Body of pancreas (tissue), 4 donors: Measurements from ENCODE around the gene ETNPPL. TPM values are rescaled to one million over a fixed set of nuclear protein-coding genes. Genes with fewer than 3 reads are reported as not detected.

Experiments
- ATAC-seq: fragments of 150-250 bp; one replicate; pipeline ENCODE4 v1.9.1; 2016
- DNase-seq, 4 donors: peaks; one replicate each; pipeline ENCODE4 v3.0.0-alpha.2; 2019
- H3K27ac ChIP-seq, 4 donors: fragments of 200-600 bp; sonication (generic); 1 replicate in 3 of 4; 2 replicates in 1 of 4; pipeline versions ENCODE4 v1.5.1 to v1.6.1; 2016 to 2019; ENCODE audit warnings: mild to moderate bottlenecking in 1 of 4, mixed read lengths in 1 of 4, moderate library complexity in 1 of 4
- H3K27me3 ChIP-seq, 2 donors: fragments of 200-600 bp; sonication (generic); one replicate each; pipeline ENCODE4 v1.6.0; 2016; ENCODE audit warnings: mild to moderate bottlenecking in 1 of 2
- H3K36me3 ChIP-seq, 2 donors: fragments of 200-600 bp; sonication (generic); replicated peaks in 1 of 2; 2 replicates each; pipeline ENCODE4 v1.5.1; 2016; ENCODE audit warnings: low read depth in 2 of 2; ENCODE audit not compliant: insufficient read depth in 1 of 2
- H3K4me1 ChIP-seq: fragments of 200-600 bp; sonication (generic); one replicate; pipeline ENCODE4 v1.6.0; 2016
- H3K4me3 ChIP-seq, 2 donors: fragments of 200-600 bp; sonication (generic); 1 replicate in 1 of 2; 2 replicates in 1 of 2; pipeline ENCODE4 v1.5.1; 2016 to 2019
- H3K9me3 ChIP-seq, 3 donors: fragments of 200-600 bp; sonication (generic); 1 replicate in 2 of 3; 2 replicates in 1 of 3; pipeline ENCODE4 v1.5.1; 2016
- POLR2A ChIP-seq, 3 donors: fragments of 450-650 bp; IDR thresholded peaks; one replicate each; pipeline ENCODE4 v1.6.1; 2016; ENCODE audit warnings: antibody characterized with exemption in 3 of 3, mild to moderate bottlenecking in 2 of 3
- WGBS, 2 donors: methylation state at CpG; one replicate each; pipeline ENCODE4 v1.1.5; 2017; 5-methylcytosine and 5-hydroxymethylcytosine counted together
- intact Hi-C: fragments of 100-400 bp; cut with DNase I; formaldehyde crosslinking; loops from one replicate; pipeline ENCODE4 v1.15.1; 2023
- total RNA-seq, 2 donors: library from RNA; depleted of rRNA; stranded (reverse); fragments of >200 nt; gene quantifications; one replicate each; pipeline ENCODE4 v1.1.0, GENCODE V29; 2016
- TF ChIP-seq, protein P1 (sequence below), 7 experiments: fragments of 450-650 bp in 4 of 7; fragments of 200-600 bp in 3 of 7; sonication (generic) in 3 of 7; IDR thresholded peaks; one replicate each; pipeline ENCODE4 v1.5.1; 2016 to 2019; ENCODE audit warnings: antibody characterized with exemption in 7 of 7

ETNPPL gene
- total RNA-seq, 2 donors from 2014 or later = not detected

DNA sequence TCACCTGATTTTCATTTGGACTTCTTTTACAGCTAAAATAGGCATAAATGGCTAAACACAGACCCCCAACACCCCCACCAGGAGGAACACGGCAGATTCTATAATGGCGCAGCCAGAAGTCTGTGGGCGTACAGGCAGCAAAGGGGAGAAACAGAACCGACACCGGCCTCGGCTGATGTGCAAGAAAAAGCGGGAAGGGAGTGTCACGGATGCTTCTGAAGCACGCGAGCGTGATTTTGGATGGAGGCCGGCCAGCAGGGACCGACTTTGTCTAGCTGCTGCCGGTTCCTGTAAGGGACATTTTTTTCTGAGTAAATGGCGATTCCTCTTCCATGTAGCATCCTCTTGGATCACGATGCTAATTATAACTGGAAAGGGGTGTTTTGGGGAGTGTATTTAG is 24.9 kb upstream of the ETNPPL start:
- no peak for TF ChIP-seq POLR2A (IDR thresholded peaks at IDR 0.05)
- TF ChIP-seq, protein P1, sequence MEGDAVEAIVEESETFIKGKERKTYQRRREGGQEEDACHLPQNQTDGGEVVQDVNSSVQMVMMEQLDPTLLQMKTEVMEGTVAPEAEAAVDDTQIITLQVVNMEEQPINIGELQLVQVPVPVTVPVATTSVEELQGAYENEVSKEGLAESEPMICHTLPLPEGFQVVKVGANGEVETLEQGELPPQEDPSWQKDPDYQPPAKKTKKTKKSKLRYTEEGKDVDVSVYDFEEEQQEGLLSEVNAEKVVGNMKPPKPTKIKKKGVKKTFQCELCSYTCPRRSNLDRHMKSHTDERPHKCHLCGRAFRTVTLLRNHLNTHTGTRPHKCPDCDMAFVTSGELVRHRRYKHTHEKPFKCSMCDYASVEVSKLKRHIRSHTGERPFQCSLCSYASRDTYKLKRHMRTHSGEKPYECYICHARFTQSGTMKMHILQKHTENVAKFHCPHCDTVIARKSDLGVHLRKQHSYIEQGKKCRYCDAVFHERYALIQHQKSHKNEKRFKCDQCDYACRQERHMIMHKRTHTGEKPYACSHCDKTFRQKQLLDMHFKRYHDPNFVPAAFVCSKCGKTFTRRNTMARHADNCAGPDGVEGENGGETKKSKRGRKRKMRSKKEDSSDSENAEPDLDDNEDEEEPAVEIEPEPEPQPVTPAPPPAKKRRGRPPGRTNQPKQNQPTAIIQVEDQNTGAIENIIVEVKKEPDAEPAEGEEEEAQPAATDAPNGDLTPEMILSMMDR (IDR thresholded peaks at IDR 0.05) = no peak
- Histone ChIP-seq H3K4me1 (no peaks in the 10 kb centered on the region), H3K36me3 (no peaks in the 10 kb centered on the region), H3K27ac (no peak overlapping the region), H3K4me3 (no peak overlapping the region), H3K9me3 (no peaks in the 10 kb centered on the region), H3K27me3 (no peaks in the 10 kb centered on the region)
- DNase-seq (no peak), ATAC-seq (no peak)
- intact Hi-C loops = no loop called here
- WGBS, 2 donors = 89 to 92% methylated on average over 16 of the region's 16 CpGs

GRCh38 chr4:108787106-108787505 is 24.3 kb upstream of the ETNPPL start:
- H3K36me3 ChIP-seq = no peaks in the 10 kb centered on the region
- TF ChIP-seq, protein P1 (IDR thresholded peaks at IDR 0.05) = no peak
- no peaks in the 10 kb centered on the region for H3K9me3 ChIP-seq
- intact Hi-C loops = no loop called here
- no peak overlapping the region for H3K27ac ChIP-seq
- DNase-seq (no peak), ATAC-seq (no peak)
- no peak overlapping the region for H3K4me3 ChIP-seq
- 84 to 91% methylated on average over 12 to 14 of the region's 14 CpGs for WGBS, 2 donors
- H3K4me1 ChIP-seq = no peaks in the 10 kb centered on the region
- H3K27me3 ChIP-seq = no peaks in the 10 kb centered on the region

DNA sequence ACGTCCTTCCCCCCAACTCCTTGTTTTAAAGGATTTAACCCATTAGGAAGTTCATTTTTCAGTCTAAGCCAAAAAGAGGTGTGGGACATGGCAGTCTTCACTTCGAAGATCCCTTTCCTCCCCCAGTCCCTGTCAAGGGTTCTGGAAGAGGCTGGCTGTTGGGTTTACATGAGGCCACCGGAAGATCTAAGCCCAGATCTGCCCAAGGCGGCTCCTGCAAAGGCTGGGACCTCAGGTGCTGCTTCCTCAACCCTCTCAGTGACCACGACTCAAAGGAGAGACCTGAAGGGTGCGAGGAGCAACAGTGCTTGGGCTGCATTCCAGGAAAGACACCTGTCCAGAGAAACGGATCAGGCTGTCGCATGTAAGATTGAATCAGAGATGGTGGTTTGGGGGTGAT is 23.5 kb upstream of the ETNPPL start:
- Histone ChIP-seq H3K27me3 (no peaks in the 10 kb centered on the region), H3K27ac (no peak overlapping the region), H3K9me3 (no peaks in the 10 kb centered on the region), H3K4me1 (no peaks in the 10 kb centered on the region), H3K36me3 (no peaks in the 10 kb centered on the region), H3K4me3 (no peak overlapping the region)
- DNase-seq (no peak), ATAC-seq (no peak)
- TF ChIP-seq POLR2A (IDR thresholded peaks at IDR 0.05) = no peak
- TF ChIP-seq, protein P1 (IDR thresholded peaks at IDR 0.05) = no peak
- intact Hi-C loops = no loop called here
- 76 to 78% methylated on average over 8 of the region's 8 CpGs for WGBS, 2 donors

DNA sequence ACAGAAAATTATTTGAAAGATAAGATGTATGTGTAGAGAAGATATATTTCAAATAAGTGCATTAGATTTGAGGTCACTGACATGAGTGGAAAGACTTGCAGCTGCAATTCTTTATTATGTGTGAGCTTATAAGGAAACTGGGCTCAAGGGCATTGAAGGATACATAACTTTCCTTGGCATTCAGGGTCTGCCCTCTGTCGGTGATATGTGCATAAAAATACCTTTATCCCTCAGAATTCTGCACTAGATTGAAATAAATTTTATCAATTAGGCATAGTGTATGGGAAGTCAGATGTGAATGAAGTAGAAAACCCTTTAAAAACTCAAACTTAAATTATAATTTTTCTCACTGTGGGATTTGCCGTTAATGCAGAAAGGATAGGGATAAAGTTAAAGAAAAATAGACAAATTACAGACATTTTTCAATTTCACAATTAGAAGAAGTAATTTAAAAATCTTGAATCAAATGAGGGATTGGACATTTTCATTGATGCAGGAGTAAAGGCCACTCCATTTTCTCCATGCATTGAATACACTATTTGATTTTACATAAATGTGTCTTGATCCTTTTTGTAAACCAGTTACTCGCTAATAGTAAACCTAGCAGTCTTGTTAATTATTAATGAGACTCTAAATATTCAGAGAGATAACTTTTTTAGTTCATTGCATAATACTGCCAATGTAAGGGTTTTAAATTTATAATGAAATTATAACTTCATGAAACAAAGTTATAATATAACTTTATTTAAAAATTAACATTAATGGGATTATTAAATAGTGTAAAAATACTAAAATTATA is 21.0 kb upstream of the ETNPPL start:
- TF ChIP-seq, protein P1 (IDR thresholded peaks at IDR 0.05) = peak in 5 of 7 experiments; percentile 13 to 47 (median 29)
- TF ChIP-seq POLR2A (IDR thresholded peaks at IDR 0.05) = no peak
- peak in 2 of 4 donors; percentile 6 to 24 for DNase-seq
- Histone ChIP-seq H3K36me3 (no peaks in the 10 kb centered on the region), H3K9me3 (no peaks in the 10 kb centered on the region), H3K4me3 (no peak overlapping the region), H3K27me3 (no peaks in the 10 kb centered on the region), H3K4me1 (no peaks in the 10 kb centered on the region), H3K27ac (no peak overlapping the region)
- intact Hi-C loops = no loop called here
- WGBS, 2 donors = 17 to 19% methylated on average over 3 of the region's 3 CpGs
- ATAC-seq = no peak

DNA sequence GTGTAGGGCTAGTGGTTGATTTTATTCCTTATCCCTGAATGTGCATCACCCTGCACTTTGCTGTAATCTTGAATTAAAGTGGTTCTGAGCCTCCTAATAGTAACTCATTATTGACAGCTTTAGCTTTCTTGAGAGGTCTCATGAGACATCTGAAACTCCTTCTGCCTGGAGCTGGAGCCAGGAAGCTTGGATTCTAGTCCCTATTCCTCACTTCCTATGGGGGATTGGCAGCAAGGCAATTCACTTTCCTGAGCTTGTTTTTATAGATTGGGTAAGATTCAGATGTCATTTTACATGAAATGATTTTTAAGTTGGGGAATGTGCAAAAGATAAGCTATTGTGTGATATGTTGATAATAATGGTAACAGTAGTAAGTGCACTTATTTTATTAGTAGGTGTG is 17.1 kb upstream of the ETNPPL start:
- ATAC-seq = no peak
- Histone ChIP-seq H3K27me3 (no peaks in the 10 kb centered on the region), H3K4me3 (no peak overlapping the region), H3K9me3 (no peaks in the 10 kb centered on the region), H3K4me1 (peaks cover 4% of the 10 kb centered on the region), H3K36me3 (no peaks in the 10 kb centered on the region), H3K27ac (no peak overlapping the region)
- TF ChIP-seq, protein P1 (IDR thresholded peaks at IDR 0.05) = no peak
- TF ChIP-seq POLR2A (IDR thresholded peaks at IDR 0.05) = no peak
- intact Hi-C loops = no loop called here
- DNase-seq = no peak
